ENCODE measurements around the gene TFAP2A. TPM values are rescaled to one million over a fixed set of nuclear protein-coding genes. Genes with fewer than 3 reads are reported as not detected.
A peak's percentile ranks its signal among the peaks of the same experiment; 100 is the strongest.

Gene TFAP2A
- total RNA-seq, 1 donor from 2014 or later: 0.51 TPM

- no peak for ATAC-seq (ENCODE audit: poor library complexity)
- intact Hi-C loops (cut with DNase I): loop anchor here (5.0 to 10.0 kb wide), 2 partner anchors 1449 to 1727 kb away; no protein-coding TSS in a partner anchor
- no peak for DNase-seq
Measured at GRCh38 chr6:10431423-10432164, 16.7 kb upstream of the TFAP2A start.

GRCh38 chr6:10429638-10430427 lies 15.0 kb upstream of the TFAP2A start:
- ATAC-seq (ENCODE audit: poor library complexity) (peak; percentile 70), DNase-seq (no peak)
- intact Hi-C loops (cut with DNase I): loop anchor here (5.0 to 10.0 kb wide), 3 partner anchors 1178 to 1725 kb away; no protein-coding TSS in a partner anchor

- no peak for DNase-seq
- ATAC-seq (ENCODE audit: poor library complexity): no peak
- intact Hi-C loops (cut with DNase I): loop anchor here (5.0 kb wide), 1 partner anchor 1175 kb away; no protein-coding TSS in a partner anchor
Measured at GRCh38 chr6:10426781-10427279, 12.0 kb upstream of the TFAP2A start.

- ATAC-seq (ENCODE audit: poor library complexity) (peak; percentile 73), DNase-seq (no peak)
- intact Hi-C loops (cut with DNase I): loop anchor here (5.0 kb wide), 1 partner anchor 1174 kb away; no protein-coding TSS in a partner anchor
Measured at GRCh38 chr6:10425975-10426780, 11.3 kb upstream of the TFAP2A start.

- intact Hi-C loops (cut with DNase I): loop anchor here (5.0 kb wide), 1 partner anchor 1173 kb away; no protein-coding TSS in a partner anchor
- no peak for ATAC-seq (ENCODE audit: poor library complexity)
- no peak for DNase-seq
Measured at GRCh38 chr6:10425176-10425974, 10.5 kb upstream of the TFAP2A start.

GRCh38 chr6:10424040-10424439 lies 9.2 kb upstream of the TFAP2A start:
- DNase-seq: no peak
- intact Hi-C loops (cut with DNase I): no loop called here
- no peak for ATAC-seq (ENCODE audit: poor library complexity)

GRCh38 chr6:10422737-10423034 lies 7.8 kb upstream of the TFAP2A start:
- intact Hi-C loops (cut with DNase I): no loop called here
- DNase-seq: no peak
- ATAC-seq (ENCODE audit: poor library complexity): no peak

- no peak for DNase-seq
- intact Hi-C loops (cut with DNase I): no loop called here
- ATAC-seq (ENCODE audit: poor library complexity): no peak
Measured at GRCh38 chr6:10421921-10422736, 7.3 kb upstream of the TFAP2A start.

GRCh38 chr6:10421158-10421920 lies 6.5 kb upstream of the TFAP2A start:
- DNase-seq (no peak), ATAC-seq (ENCODE audit: poor library complexity) (no peak)
- intact Hi-C loops (cut with DNase I): no loop called here

GRCh38 chr6:10420546-10421157 lies 5.8 kb upstream of the TFAP2A start:
- intact Hi-C loops (cut with DNase I): no loop called here
- no peak for ATAC-seq (ENCODE audit: poor library complexity)

GRCh38 chr6:10419749-10420545 lies 5.1 kb upstream of the TFAP2A start:
- ATAC-seq (ENCODE audit: poor library complexity) (no peak), DNase-seq (no peak)
- intact Hi-C loops (cut with DNase I): no loop called here

More at GRCh38 chr6:10420546-10421157, 5.8 kb upstream of the TFAP2A start:
- no peak for DNase-seq

GRCh38 chr6:10418862-10419748 lies 4.2 kb upstream of the TFAP2A start:
- DNase-seq (no peak), ATAC-seq (ENCODE audit: poor library complexity) (no peak)
- intact Hi-C loops (cut with DNase I): no loop called here

- ATAC-seq (ENCODE audit: poor library complexity): no peak
- DNase-seq: no peak
- intact Hi-C loops (cut with DNase I): no loop called here
Measured at GRCh38 chr6:10418361-10418861, 3.5 kb upstream of the TFAP2A start.

GRCh38 chr6:10417681-10418104 lies 2.8 kb upstream of the TFAP2A start:
- no peak for ATAC-seq (ENCODE audit: poor library complexity)
- intact Hi-C loops (cut with DNase I): no loop called here
- DNase-seq: no peak

All from Right ventricle myocardium superior (tissue), 1 donor.